ENCODE measurements around the gene KIF16B. TPM values are rescaled to one million over a fixed set of nuclear protein-coding genes. Genes with fewer than 3 reads are reported as not detected.

The KIF16B gene
- total RNA-seq, 1 donor from 2014 or later: 9.4 TPM

DNA sequence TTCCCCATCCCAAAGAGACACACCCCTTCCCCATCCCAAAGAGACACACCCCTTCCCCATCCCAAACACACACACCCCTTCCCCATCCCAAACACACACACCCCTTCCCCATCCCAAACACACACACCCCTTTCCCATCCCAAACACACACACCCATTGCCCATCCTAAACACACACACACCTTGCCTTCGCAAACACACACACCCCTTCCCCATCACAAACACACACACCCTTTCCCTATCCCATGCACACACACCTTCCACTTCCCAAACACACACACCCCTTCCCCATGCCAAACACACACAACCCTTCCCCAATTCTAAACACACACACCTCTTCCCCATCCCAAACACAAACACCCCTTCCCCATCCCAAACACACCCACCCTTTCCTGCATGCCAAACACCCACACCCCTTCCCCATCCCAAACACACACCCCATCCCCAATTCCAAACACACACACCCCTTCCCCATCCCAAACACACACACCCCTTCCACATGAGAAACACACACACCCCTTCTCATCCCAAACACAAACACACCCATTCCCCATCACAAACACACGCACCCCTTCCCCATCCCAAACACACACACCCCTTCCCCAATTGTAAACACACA lies 315.3 kb downstream of the KIF16B start:
- no peak for DNase-seq (ENCODE audit: low read depth, low spot score)
- H3K9me3 Mint-ChIP-seq: peaks cover 5% of the 10 kb centered on the region
- TF ChIP-seq, protein P1, sequence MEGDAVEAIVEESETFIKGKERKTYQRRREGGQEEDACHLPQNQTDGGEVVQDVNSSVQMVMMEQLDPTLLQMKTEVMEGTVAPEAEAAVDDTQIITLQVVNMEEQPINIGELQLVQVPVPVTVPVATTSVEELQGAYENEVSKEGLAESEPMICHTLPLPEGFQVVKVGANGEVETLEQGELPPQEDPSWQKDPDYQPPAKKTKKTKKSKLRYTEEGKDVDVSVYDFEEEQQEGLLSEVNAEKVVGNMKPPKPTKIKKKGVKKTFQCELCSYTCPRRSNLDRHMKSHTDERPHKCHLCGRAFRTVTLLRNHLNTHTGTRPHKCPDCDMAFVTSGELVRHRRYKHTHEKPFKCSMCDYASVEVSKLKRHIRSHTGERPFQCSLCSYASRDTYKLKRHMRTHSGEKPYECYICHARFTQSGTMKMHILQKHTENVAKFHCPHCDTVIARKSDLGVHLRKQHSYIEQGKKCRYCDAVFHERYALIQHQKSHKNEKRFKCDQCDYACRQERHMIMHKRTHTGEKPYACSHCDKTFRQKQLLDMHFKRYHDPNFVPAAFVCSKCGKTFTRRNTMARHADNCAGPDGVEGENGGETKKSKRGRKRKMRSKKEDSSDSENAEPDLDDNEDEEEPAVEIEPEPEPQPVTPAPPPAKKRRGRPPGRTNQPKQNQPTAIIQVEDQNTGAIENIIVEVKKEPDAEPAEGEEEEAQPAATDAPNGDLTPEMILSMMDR (conservative IDR thresholded peaks at IDR 0.05): no peak
- no peak overlapping the region for H3K4me3 Mint-ChIP-seq
- no peak overlapping the region for H3K27ac Mint-ChIP-seq (ENCODE audit: unreplicated experiment)
- peaks cover 4% of the 10 kb centered on the region for H3K4me1 Mint-ChIP-seq
- H3K36me3 Mint-ChIP-seq (ENCODE audit: low read depth): no peaks in the 10 kb centered on the region
- H3K27me3 Mint-ChIP-seq (ENCODE audit: low read depth): no peaks in the 10 kb centered on the region

DNA sequence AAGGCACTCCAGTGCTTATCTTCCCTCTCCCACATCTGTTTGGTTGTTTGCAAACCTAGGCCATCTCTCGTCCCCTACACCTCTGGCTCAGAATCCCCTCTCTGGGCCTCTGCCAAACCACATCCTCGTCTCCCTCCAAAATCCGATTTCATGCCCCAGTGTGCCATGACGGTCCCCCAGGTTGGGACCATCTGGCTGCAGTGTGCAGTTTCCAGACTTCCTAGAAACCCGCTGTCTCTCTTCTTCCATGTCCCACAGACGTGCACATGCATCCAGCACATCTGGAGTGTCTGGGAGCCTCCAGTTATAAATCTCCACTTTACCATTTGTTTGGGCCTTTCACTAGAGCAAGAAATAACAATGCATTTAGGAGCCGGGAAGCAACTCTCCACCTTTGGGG lies 316.2 kb downstream of the KIF16B start:
- TF ChIP-seq, protein P1 (conservative IDR thresholded peaks at IDR 0.05): no peak
- no peak overlapping the region for H3K4me3 Mint-ChIP-seq
- peaks cover 4% of the 10 kb centered on the region for H3K4me1 Mint-ChIP-seq
- peak overlapping the region; percentile 59 for H3K27ac Mint-ChIP-seq (ENCODE audit: unreplicated experiment)
- H3K9me3 Mint-ChIP-seq: peaks cover 5% of the 10 kb centered on the region
- H3K27me3 Mint-ChIP-seq (ENCODE audit: low read depth): no peaks in the 10 kb centered on the region
- no peaks in the 10 kb centered on the region for H3K36me3 Mint-ChIP-seq (ENCODE audit: low read depth)
- no peak for DNase-seq (ENCODE audit: low read depth, low spot score)

DNA sequence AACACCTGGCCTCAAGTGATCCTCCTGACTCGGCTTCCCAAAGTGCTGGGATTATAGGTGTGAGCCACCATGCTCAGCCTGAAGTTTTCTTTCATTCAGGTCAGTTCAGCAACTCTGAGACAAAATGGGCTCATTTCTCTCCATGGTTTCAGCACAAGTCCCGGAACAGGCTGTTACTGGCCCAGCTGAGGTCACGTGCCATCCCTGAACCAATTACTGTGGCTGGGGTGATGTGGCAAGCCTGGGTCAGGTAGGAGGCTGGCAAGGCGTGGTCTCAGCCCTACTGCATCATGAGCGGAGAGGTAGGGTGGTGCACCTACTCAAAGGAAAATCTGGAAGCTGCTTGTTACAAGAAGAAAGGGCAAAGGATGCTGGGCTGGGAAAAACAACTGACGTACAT lies 326.4 kb downstream of the KIF16B start:
- DNase-seq (ENCODE audit: low read depth, low spot score): no peak
- no peaks in the 10 kb centered on the region for H3K27me3 Mint-ChIP-seq (ENCODE audit: low read depth)
- H3K9me3 Mint-ChIP-seq: no peaks in the 10 kb centered on the region
- H3K27ac Mint-ChIP-seq (ENCODE audit: unreplicated experiment): no peak overlapping the region
- TF ChIP-seq, protein P1 (conservative IDR thresholded peaks at IDR 0.05): no peak
- H3K4me3 Mint-ChIP-seq: no peak overlapping the region
- H3K4me1 Mint-ChIP-seq: peaks cover 16% of the 10 kb centered on the region
- no peaks in the 10 kb centered on the region for H3K36me3 Mint-ChIP-seq (ENCODE audit: low read depth)

DNA sequence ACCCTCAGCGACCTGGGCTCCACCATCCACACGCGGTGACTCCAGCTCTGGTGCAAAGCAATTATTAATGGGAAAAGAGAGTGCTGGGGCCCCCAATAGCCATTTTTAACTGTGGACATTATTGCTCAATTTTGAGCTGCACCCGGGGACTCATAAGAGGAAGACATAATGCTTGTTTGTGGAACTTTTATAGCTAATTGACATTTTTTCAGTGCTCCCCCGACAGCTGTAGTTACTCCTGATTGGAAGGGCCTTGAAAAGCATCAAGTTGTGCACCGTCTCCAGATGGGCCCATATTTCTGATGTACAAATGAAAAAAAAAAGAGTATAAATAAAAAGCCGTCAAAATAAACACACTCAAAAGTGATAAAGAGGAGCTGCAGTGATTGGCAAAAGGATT lies 327.0 kb downstream of the KIF16B start:
- Mint-ChIP-seq H3K27me3 (ENCODE audit: low read depth) (no peaks in the 10 kb centered on the region), H3K27ac (ENCODE audit: unreplicated experiment) (no peak overlapping the region), H3K4me3 (no peak overlapping the region), H3K36me3 (ENCODE audit: low read depth) (no peaks in the 10 kb centered on the region), H3K4me1 (peaks cover 16% of the 10 kb centered on the region), H3K9me3 (no peaks in the 10 kb centered on the region)
- no peak for DNase-seq (ENCODE audit: low read depth, low spot score)
- TF ChIP-seq, protein P1 (conservative IDR thresholded peaks at IDR 0.05): no peak

DNA sequence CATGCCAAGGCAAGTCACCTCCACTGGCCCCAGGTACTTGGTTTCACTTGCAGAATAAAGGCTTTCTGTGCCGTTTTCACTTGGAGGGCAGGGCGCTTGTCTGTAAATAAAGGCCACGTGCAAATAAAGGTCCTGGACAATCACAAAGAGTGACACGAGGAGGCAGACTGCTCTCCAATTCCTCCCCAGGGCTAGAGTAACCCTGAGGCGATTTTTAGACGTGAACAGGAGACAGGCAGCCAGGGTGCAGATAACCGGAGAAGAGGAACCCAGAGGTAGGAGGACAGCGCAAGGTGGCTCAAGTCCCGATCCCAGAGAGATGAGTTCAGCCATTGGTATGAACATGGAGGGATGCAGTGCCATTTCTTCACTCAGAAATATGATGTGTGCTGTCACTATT lies 327.4 kb downstream of the KIF16B start:
- TF ChIP-seq, protein P1 (conservative IDR thresholded peaks at IDR 0.05): no peak
- peaks cover 16% of the 10 kb centered on the region for H3K4me1 Mint-ChIP-seq
- H3K27me3 Mint-ChIP-seq (ENCODE audit: low read depth): no peaks in the 10 kb centered on the region
- DNase-seq (ENCODE audit: low read depth, low spot score): no peak
- H3K27ac Mint-ChIP-seq (ENCODE audit: unreplicated experiment): no peak overlapping the region
- H3K4me3 Mint-ChIP-seq: no peak overlapping the region
- H3K9me3 Mint-ChIP-seq: no peaks in the 10 kb centered on the region
- no peaks in the 10 kb centered on the region for H3K36me3 Mint-ChIP-seq (ENCODE audit: low read depth)
